ENCODE data around the gene CFAP299. TPM values are rescaled to one million over a fixed set of nuclear protein-coding genes. Genes with fewer than 3 reads are reported as not detected.

CFAP299 gene
- total RNA-seq, 1 experiment from 2014 or later: not detected

DNA sequence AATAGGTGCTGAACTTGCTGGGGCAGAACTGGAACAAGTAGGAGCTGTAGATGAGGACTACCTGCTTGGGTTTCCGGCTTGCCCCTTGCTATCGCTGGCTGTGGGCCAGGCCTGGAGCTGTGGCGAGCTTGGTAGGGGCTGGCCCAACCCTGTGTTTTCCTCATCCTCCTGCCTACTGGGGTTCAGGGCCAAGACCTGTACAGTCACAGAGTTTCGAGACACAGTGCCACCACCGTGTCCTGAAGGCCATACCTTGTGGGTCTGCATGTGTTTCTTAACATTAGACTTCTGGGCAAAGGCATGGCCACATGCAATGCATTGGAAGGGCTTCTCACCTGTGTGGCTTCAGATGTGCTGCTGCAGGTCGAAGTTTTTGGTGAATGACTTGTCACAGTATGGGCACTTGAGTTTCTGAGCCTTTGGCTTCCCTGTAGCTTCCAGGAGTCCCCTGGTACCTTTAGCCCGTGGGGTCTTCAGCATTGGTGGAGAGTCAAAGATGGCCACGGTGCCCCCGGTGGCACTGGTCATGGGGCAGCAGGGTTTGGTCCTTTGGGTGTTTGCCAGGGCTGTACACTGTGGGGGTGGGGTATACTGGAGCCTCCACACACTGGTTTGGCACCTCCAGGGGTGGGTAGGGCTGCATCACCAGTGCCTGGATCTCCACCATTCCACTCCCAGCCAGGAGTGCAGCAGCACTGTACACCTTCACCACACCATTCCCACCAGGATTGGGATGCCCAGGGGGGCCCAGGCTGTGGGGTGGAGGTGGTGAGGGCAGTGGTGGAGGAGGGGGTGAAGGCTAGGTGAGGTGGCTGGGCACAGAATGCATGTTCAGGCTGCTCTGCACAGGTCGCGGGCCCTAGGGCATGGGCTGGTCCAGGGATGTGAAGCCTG is 52.1 kb downstream of the CFAP299 start:
- no peak for DNase-seq (ENCODE audit: extremely low read depth, low read depth)

DNA sequence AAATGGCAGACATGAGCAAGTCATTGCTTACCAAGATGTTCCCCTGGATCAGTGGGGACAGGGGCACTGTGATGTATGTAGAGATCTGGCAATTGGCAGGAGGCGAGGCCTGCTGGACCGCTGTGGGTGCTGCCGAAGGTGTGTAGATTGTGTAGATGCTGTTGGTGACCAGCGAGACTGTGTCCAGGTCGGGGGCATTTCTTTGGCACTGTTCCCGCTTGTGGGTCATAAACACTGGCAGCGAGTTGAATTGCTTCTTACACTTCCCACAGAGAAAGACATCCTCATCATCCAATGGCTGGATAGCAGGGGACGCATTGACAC is 52.7 kb downstream of the CFAP299 start:
- no peak for DNase-seq (ENCODE audit: extremely low read depth, low read depth)

DNA sequence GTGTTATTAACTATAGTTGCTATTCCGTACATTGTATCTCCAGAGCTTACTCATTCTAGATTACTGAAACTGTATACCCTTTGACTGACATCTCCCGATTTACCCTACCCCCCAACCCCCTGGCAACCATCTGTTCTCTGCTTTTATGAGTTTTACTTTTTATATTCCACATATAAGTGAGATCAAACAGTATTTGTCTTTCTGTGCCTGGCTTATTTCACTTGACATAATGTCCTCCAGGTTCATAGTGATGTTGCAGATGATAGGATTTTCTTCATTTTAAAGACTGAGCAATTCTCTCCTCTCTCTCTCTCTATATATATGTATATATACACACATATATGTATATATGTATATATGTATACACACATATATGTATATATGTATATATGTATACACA is 54.6 kb downstream of the CFAP299 start:
- no peak for DNase-seq (ENCODE audit: extremely low read depth, low read depth)

DNA sequence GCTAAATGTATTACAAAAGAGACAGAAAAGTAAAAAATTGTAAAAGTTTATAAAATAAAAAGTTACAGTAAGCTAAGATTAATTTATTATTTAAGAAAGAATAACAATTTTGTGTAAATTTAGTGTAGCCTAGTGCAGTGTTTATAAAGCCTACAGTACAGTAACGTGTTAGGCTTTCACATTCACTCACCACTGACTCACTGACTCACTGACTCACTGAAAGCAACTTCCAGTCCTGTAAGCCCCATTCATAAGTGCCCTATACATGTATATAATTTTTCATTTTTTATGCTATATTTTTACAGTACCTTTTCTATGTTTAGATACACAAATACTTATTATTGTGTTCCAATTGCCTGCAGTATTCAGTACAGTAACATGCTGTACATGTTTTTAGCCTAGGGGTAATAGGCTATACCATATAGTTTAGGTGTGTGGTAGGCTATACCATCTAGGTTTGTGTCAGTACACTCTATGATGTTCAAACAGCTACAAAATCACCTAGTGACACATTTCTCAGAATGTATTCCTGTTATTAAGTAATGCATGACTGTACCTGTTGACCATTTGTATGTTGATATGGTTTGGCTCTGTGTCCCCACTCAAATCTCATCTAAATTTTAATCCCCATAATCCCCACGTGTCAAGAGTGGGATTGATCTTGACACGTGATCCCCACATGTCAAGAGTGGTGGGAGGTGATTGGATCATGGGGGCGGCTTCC is 57.9 kb downstream of the CFAP299 start:
- DNase-seq (ENCODE audit: extremely low read depth, low read depth): no peak

DNA sequence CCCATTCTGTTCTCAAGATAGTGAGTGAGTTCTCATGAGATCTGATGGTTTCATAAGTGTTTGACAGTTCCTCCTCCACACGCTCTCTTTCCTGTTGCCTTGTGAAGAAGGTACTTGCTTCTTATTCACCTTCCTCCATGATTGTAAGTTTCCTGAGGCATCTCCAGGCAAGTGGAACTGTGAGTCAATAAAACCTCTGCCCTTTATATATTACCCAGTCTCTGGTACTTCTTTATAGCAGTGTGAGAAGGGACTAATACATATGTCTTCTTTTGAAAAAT is 58.4 kb downstream of the CFAP299 start:
- no peak for DNase-seq (ENCODE audit: extremely low read depth, low read depth)

DNA sequence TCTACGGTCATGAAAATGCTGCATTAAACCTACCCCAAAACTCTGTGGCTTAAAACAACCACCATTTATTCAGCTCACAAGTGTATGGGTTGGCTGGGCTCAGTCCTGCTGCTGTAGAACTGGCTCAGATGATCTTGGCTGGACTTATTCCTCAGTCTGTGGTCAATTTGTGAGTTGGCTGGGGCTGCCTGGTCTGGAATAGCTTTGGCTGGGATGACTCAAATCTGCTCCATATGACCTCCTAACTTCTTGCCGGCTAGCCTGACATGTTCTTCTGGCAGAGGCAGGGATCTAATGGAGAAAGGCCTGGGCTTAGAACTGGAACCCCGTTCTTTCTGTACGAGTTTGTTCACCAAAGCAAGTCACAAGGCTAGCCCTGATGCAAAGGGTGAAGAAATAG is 71.7 kb downstream of the CFAP299 start:
- DNase-seq (ENCODE audit: extremely low read depth, low read depth): no peak

DNA sequence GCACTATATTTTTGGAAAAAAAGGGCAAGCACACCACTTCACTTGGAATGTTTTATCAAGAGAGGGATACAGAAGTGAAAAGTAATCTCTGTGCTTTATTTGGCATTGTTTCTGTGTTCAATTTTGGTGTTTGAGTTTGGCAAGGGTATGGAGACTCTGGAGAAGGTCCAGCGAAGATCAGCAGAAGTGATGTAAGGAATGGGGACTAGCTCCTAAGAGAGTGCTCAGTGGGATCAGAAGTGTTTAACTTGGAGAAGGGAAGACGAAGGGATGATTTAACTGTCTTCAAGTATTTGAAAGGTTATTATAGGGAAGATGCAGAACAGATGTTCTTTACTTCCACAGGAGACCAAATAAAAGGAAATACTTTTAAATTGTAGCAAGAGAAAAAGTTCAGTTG is 74.3 kb downstream of the CFAP299 start:
- no peak for DNase-seq (ENCODE audit: extremely low read depth, low read depth)

DNA sequence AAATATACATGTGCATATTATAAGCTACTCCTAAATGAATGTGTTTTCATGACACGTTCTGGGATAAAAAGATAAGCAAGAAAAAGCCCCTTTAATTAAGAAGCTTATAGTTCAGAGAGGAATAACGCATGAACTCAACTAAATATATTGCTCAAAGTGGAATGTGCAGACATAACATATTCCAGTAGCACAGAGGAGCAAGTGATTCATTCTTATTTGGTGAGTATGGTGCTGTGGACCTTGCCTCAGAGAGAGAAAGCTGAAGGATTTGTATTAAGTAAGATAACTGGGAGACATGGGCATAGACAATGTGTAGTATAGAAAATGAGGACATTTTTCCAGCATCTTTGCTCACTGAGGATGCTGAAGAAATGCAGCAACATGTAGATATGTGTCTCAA is 76.8 kb downstream of the CFAP299 start:
- no peak for DNase-seq (ENCODE audit: extremely low read depth, low read depth)

DNA sequence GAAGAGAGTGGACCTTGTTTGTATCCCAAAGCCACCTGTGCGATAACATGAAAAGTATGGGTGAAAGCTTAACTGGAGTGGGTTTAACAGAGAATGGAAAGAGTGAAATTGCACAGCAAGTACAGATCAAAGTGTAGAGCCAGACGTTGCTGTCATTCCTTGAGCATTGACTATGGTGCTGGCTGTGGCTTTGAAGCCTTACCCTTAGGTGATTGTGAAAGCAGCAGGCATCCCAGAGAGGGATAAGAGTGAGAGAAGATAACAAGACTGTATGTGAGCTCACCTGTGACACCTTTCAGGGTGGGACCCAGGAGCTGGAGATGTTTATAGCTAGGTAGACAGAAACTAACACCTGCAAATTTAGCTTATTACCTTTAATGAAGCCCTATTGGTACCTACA is 77.6 kb downstream of the CFAP299 start:
- DNase-seq (ENCODE audit: extremely low read depth, low read depth): no peak

DNA sequence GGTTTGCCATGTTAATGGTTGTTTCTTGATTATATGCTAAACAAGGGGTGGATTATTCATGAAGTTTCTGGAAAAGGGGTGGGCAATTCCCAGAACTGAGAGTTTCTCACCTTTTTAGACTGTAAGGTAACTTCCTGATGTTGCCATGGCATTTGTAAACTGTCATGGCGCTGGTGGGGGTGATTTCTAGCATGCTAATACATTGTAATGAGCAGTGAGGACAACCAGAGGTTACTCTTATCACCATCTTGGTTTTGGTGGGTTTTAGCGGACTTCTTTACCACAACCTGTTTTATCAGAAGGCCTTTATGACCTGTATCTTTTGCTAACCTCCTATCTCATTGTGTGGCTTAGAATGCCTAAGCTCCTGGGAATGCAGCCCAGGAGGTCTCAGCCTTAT is 81.5 kb downstream of the CFAP299 start:
- no peak for DNase-seq (ENCODE audit: extremely low read depth, low read depth)

DNA sequence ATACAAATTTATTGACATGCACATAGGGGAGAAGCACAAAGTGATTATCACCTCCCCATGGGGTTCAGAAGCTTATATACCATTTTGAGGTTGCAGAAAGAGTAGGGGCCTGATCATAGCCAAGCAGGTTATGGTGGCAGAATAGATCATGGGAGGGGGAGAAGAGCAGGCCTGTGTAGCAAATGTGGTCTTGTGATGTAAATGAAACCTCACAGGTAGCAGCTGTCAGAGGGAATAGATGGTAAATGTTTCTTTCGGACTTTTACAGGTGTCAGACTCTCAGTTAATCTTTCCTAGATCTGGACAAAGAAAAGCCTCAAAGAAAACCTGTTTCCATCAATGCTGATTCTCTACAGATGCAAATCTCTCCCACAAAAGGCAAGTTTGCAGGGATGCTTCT is 84.4 kb downstream of the CFAP299 start:
- no peak for DNase-seq (ENCODE audit: extremely low read depth, low read depth)

DNA sequence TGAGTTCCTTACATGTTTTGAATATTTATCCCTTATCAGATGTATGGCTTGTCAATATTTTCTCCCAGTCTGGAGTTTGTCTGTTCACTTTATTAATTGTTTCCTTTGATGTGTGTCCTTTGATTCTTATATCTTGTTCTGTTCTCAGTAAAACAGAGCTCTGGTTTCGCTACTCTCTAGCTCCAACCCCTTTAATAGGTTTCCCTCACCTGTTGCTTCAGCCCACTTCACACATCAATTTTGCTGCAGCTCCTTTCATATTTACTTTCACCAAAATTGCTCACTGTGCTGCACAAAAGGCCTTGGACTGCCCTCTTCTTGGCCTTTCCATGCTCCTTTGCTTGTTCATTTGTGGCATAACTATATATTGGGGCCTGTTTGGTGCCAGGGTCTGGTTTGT is 85.1 kb downstream of the CFAP299 start:
- DNase-seq (ENCODE audit: extremely low read depth, low read depth): no peak

DNA sequence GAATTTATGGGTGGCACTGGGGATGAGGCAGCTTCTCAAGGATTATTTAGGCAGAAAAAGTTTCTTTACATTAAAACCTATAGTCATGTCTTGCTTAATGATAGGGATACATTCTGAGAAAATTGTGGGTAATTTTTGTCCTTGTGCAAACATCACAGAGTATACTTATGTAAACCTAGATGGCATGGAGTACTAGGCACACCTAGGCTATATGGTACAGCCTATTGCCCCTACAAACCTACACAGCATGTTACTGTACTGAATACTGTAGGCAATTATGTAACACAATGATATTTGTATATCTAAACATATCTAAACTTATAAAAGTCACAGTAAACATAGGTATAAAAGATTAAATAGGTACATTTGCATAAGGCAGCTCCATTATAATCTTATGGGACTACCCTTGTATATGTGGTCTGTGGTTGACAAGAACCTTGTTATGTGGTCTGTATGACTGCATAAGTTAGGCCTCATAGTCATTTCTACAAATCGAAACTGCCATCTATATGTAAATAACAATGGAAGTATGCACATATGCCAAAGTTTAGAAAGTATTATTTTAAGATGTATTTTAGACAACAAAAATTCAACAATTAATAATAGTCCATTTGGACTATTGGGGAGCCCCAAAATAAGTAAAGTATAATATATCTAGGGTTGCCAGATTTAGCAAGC is 87.3 kb downstream of the CFAP299 start:
- DNase-seq (ENCODE audit: extremely low read depth, low read depth): no peak

DNA sequence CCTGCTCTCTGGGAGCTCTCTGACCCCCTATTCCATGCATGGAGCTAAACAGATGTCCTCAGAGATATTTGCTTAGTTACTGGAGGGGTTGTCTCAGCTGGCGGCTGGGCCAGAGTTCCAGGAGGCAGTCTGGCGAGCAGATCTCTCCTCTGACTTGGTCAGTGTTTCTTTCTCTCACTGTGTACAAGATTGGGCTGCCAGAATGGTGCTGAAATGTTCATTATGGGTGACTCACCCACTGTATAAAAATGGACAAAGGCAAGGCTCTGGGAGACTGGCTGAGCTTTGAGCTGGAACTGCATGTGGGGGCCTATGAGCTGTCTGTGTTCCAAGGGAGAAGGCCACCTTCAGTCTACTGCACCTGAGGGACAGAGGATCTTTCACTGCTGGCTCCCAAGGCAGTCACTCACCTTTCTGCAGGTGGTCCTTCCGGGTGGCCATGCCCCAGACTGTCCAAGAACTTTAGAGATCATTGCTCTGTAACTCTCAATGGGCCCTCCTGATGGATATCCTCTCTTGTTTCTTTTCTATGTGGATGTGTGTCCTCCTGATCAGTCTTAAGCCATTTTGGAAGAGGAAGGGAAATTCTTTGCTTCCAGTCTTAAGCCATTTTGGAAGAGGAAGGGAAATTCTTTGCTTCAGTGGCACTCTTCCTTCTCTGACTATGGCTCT is 88.2 kb downstream of the CFAP299 start:
- no peak for DNase-seq (ENCODE audit: extremely low read depth, low read depth)

DNA sequence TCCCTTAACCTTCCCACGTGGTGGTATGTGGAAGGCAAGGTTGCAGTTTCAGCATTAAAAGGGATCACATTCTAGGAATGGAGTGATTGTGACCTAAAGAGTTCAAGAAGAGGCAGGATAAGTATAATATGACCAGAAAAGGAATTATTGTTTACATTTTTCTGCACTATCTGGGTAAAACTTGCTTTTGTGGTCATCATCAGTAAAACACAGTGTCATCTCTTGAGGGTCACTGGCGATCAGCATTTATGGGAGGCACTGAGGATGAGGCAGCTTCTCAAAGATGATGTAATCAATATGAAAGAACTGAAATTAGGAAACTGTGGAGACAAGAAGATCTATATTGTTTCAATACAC is 88.7 kb downstream of the CFAP299 start:
- DNase-seq (ENCODE audit: extremely low read depth, low read depth): no peak

DNA sequence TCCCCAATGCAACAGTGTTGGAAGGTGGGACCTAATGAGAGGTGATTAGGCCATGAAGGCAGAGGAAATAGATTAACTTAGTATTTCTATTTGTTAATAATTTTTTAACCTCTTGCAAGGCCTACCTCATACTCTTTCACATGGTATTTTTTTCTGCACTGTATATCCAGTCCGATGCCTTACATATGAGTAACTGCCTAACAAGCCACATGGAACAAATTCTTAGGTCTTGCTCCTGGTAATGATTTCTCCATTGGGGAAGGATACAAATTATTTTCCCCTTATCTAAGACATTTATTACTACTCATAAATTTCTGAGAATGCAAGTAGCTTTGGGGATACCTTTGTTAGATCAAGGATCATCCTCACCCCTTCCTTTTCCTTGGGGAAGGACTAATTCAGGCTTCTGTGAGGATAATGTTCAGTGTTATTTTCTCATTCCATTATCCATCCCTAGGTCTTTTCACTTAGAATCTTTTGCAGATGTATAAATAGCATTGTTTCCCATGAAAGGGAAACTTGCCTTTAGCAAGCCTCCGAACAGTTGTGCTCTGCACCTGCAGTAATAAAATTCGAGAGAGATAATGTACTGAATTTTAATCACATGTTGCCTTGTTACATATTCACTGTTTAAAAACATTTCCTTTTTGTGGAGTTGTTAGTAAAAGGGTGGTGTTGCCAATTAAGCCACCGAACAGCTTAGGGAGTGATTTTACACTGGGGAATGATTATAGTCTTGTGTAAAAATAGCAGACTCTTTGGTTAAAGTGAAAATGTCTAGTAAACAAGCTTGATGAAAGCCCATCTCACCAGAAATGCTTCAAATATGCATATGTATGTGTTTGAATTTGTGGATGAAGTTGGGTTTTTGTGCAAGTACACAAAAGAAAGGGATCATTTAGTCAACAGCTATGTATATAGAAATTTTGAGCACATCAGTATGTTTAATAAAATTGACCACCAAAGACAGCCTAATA is 89.9 kb downstream of the CFAP299 start:
- DNase-seq (ENCODE audit: extremely low read depth, low read depth): no peak

DNA sequence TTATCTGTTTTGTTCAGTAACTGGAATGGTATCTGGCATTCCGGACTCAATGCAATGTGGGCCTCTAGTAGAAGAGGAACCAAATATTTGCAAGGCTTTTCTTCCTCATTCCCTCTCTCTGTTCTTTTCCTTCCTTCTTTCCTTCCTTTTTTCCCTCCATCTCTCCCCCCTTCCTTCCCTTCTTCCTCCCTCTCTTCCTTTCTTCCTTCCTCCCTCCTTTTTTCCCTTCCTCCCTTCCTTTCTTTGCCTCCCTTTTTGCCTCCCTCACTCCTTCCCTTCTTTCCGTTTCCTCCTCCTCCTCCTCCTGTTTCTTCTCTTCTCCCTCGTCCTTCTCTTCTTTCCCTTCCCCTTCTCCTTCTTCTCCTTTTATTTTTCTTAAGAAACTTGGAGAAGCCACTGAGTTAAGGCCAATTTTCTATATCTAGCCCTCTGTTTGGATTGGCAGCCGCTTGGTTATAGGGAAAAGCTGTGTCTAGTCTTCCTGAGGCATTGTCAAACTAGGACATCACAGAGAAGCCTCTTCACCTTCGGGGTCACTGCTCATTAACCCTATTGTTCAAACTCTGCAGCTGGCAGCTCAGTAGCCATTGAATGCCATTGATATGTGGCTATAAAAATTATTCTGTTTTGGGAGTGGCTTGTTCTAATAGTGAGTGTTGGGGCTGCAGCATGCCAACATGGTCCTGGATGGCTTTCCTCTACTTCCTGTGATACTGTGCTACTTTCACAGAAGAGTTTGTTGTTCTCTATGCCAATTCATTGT is 95.9 kb downstream of the CFAP299 start:
- DNase-seq (ENCODE audit: extremely low read depth, low read depth): no peak

DNA sequence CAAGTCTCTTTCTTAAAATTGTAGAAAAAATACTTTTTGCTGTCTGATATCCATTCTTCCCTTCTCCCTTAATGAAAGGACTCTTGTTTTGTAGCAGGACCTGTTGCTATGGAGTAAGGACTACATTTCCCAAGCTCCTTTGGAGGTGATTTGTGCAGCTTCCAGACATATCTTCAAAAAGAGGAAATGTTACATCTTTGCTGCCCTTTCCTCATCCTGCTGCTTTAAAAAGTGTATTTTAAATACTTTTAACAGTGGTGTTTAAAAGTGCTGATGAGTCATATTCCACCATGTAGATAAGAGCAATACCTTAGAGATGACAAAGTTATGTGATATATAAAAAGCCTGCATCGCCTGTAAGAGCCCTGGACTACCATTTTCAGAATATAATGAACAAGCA is 98.7 kb downstream of the CFAP299 start:
- DNase-seq (ENCODE audit: extremely low read depth, low read depth): no peak

DNA sequence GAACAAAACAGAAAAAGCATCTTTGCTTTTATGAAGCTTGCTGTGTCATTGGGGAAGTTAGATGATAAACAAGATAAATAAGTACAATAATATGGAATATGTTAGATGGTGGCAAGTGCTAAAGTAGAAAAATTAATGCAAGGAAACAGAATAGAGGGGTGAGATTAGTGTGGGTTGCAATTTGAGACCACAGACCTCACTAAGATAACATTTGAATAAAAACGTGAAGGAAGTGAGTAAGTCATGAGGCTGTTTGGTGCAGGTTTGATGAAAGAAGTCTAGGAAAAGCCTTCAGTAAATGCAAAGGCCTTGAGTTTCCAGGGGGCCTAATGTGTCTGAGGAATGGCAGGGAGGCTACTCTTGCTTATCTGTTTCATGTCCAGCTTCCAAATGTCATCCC is 102.5 kb downstream of the CFAP299 start:
- no peak for DNase-seq (ENCODE audit: extremely low read depth, low read depth)
